ENCODE data around the gene GNAS-AS1. TPM values are rescaled to one million over a fixed set of nuclear protein-coding genes. Genes with fewer than 3 reads are reported as not detected.

GNAS-AS1 gene
- total and polyA plus RNA-seq, 10 of the 15 experiments (the other 5 are each of a cell fraction or from before 2014, with no cell fraction given): 0.06 to 2.7 (median 1.2) TPM

GRCh38 chr20:58890518-58891085 is 39.9 kb upstream of the GNAS-AS1 start (continued):
- no peak for TF ChIP-seq REST (IDR thresholded peaks at IDR 0.05; ENCODE audit: low read depth, low read length)
- TF ChIP-seq PML (IDR thresholded peaks at IDR 0.05; ENCODE audit: low read length): no peak
- no peak for TF ChIP-seq RELA (IDR thresholded peaks at IDR 0.05; ENCODE audit: borderline replicate concordance, partially characterized antibody)
- TF ChIP-seq ZSCAN29 (IDR thresholded peaks at IDR 0.05): peak; percentile 87
- TF ChIP-seq NKRF (conservative IDR thresholded peaks at IDR 0.05): no peak; the same call in 1 of the 2 replicates
- no peak for TF ChIP-seq ZBED1 (IDR thresholded peaks at IDR 0.05; ENCODE audit: borderline replicate concordance)
- TF ChIP-seq GATAD2B (conservative IDR thresholded peaks at IDR 0.05; ENCODE audit: low read depth): peak; percentile 84
- no peak for TF ChIP-seq HCFC1 (IDR thresholded peaks at IDR 0.05; ENCODE audit: low read length)
- TF ChIP-seq ZBTB40 (IDR thresholded peaks at IDR 0.05; ENCODE audit: borderline replicate concordance): no peak
- TF ChIP-seq ESRRA (IDR thresholded peaks at IDR 0.05; ENCODE audit: low read length): no peak
- no peak for TF ChIP-seq MEF2B (IDR thresholded peaks at IDR 0.05; ENCODE audit: partially characterized antibody, poor library complexity, severe bottlenecking)
- TF ChIP-seq MEF2A (IDR thresholded peaks at IDR 0.05; ENCODE audit: insufficient read depth, low read depth, low read length): no peak
- TF ChIP-seq ZNF217 (IDR thresholded peaks at IDR 0.05): no peak
- TF ChIP-seq NR2C2 (IDR thresholded peaks at IDR 0.05; ENCODE audit: borderline replicate concordance, control insufficient read depth, insufficient read length, low read depth): no peak
- no peak for TF ChIP-seq CHD4 (IDR thresholded peaks at IDR 0.05)
- no peak; the same call in 1 of the 2 replicates for TF ChIP-seq TBL1XR1 (IDR thresholded peaks at IDR 0.05; ENCODE audit: low read depth, low read length)
- TF ChIP-seq CBX3 (IDR thresholded peaks at IDR 0.05; ENCODE audit: borderline replicate concordance, low read depth): no peak
- no peak for TF ChIP-seq GABPA (IDR thresholded peaks at IDR 0.05; ENCODE audit: low read depth)
- TF ChIP-seq NR2F1 (conservative IDR thresholded peaks at IDR 0.05): no peak
- no peak for TF ChIP-seq EED (IDR thresholded peaks at IDR 0.05; ENCODE audit: low read depth)
- no peak for TF ChIP-seq USF2 (IDR thresholded peaks at IDR 0.05; ENCODE audit: borderline replicate concordance, low read depth, low read length)
- TF ChIP-seq MXI1 (IDR thresholded peaks at IDR 0.05; ENCODE audit: low read depth, low read length): peak; percentile 40; the same call in 1 of the 2 replicates
